Sigmoid colon (tissue), 7 donors: Measurements from ENCODE around the gene HIVEP3. TPM values are rescaled to one million over a fixed set of nuclear protein-coding genes. Genes with fewer than 3 reads are reported as not detected.

ENCODE experiments used
- DNase-seq: peaks from one replicate; pipeline ENCODE4 v3.0.0-alpha.2; 2019
- H3K27ac ChIP-seq, 4 donors: fragments of 200-600 bp; sonication (generic); one replicate each; pipeline ENCODE4 v1.5.1; 2016 to 2019; ENCODE audit warnings: mild to moderate bottlenecking in 1 of 4
- H3K27me3 ChIP-seq, 3 donors: fragments of 200-600 bp; sonication (generic); one replicate each; pipeline ENCODE4 v1.5.1; 2019; ENCODE audit warnings: mild to moderate bottlenecking in 1 of 3
- H3K36me3 ChIP-seq, 4 donors: fragments of 200-600 bp; sonication (generic); one replicate each; pipeline ENCODE4 v1.5.1; 2016 to 2019
- H3K4me1 ChIP-seq, 4 donors: fragments of 200-600 bp; sonication (generic); one replicate each; pipeline ENCODE4 v1.5.1; 2017 to 2019
- H3K4me3 ChIP-seq, 4 donors: fragments of 200-600 bp; sonication (generic); one replicate each; pipeline ENCODE4 v1.5.1; 2017 to 2019; ENCODE audit warnings: mild to moderate bottlenecking in 2 of 4, moderate library complexity in 1 of 4
- H3K9me3 ChIP-seq, 4 donors: fragments of 200-600 bp in 3 of 4; sonication (generic) in 3 of 4; one replicate each; pipeline versions ENCODE4 v1.5.1 to v1.6.1; 2013 to 2019
- EP300 ChIP-seq, 4 donors: sonication (generic); formaldehyde crosslinking; IDR thresholded peaks; one replicate each; pipeline ENCODE4 v1.6.1; 2017; ENCODE audit warnings: antibody characterized with exemption in 4 of 4
- POLR2A ChIP-seq, 2 donors: fragments of 450-650 bp; IDR thresholded peaks; one replicate each; pipeline ENCODE4 v1.6.1; 2016; ENCODE audit warnings: antibody characterized with exemption in 2 of 2, mild to moderate bottlenecking in 2 of 2, moderate library complexity in 2 of 2
- POLR2AphosphoS5 ChIP-seq, 4 donors: sonication (generic); formaldehyde crosslinking; IDR thresholded peaks; one replicate each; pipeline ENCODE4 v1.6.1; 2017; ENCODE audit warnings: antibody characterized with exemption in 4 of 4
- WGBS, 2 donors: extraction: QIAGEN DNeasy Blood & Tissue Kit; methylation state at CpG; one replicate each; pipeline ENCODE4 v1.1.7; 2013; 5-methylcytosine and 5-hydroxymethylcytosine counted together
- intact Hi-C: fragments of 100-400 bp; cut with DNase I; formaldehyde crosslinking; loops from one replicate; pipeline ENCODE4 v1.15.1; 2023
- polyA plus RNA-seq, 3 donors: library from polyadenylated mRNA; stranded (reverse); fragments of 200-250 nt; gene quantifications; one replicate each; pipeline ENCODE4 v1.2.3, GENCODE V29; 2013
- total RNA-seq, 4 donors: library from RNA; depleted of rRNA; stranded (reverse); fragments of >200 nt; gene quantifications; one replicate each; pipeline ENCODE4 v1.1.0, GENCODE V29; 2016
- TF ChIP-seq, protein P1 (sequence below), 4 experiments: fragments of 450-650 bp in 3 of 4; fragments of 200-600 bp in 1 of 4; IDR thresholded peaks; one replicate each; pipeline ENCODE4 v1.5.1; 2016 to 2019; ENCODE audit warnings: antibody characterized with exemption in 4 of 4, mild to moderate bottlenecking in 3 of 4, moderate library complexity in 2 of 4
- donor health status: healthy with polysubstance abuse.
- donor health status: Bipolar disorder and iron deficiency.
- donor health status: healthy.

HIVEP3 gene
- total and polyA plus RNA-seq, 7 donors = 1.4 to 7.8 (median 3.2) TPM

DNA sequence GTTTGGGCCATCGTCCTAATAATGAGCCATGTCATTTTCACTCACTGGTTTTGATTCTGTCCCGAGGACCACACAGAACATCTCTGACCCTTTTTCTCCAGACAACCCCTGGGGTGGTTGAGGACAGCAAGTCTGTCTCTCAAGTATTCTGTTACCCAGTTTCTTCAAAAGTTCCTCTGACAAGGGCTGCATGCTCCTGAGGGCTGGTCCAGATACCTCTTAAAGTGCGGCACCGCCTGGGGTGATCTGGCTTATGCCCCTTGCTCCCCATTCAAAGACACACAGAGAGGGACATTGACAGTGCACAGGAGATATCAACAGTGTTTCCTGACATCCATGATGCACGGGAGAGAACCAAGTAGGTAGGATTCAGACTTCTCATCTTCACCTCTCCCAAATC, 301.4 kb downstream of the HIVEP3 start:
- WGBS, 2 donors = 76 to 82% methylated on average over 5 of the region's 5 CpGs
- no peaks in the 10 kb centered on the region for H3K4me1 ChIP-seq
- no peak for TF ChIP-seq POLR2A (IDR thresholded peaks at IDR 0.05)
- no peaks in the 10 kb centered on the region for H3K36me3 ChIP-seq
- H3K9me3 ChIP-seq = no peaks in the 10 kb centered on the region
- no peak for DNase-seq
- intact Hi-C loops = no loop called here
- no peak overlapping the region for H3K4me3 ChIP-seq
- H3K27me3 ChIP-seq = no peaks in the 10 kb centered on the region
- H3K27ac ChIP-seq = no peak overlapping the region

DNA sequence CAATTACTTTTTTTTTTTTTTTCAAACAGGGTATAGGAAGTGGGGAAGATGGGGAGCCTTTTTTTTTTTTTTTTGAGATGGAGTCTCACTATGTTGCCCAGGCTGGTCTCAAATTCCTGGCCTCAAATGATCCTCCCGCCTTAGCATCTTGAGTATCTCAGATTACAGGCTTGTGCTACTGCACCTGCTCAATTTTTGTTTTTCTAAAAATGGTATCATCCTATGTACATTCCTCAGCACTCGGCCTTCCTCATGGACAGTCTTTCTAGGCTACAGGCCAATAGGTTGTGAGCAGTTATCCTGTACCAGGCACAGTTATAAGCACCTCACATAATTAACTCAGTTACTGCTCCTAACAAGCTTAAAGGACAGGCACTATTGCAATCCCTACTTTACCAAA, 302.2 kb downstream of the HIVEP3 start:
- intact Hi-C loops = no loop called here
- Histone ChIP-seq H3K4me3 (no peak overlapping the region), H3K27me3 (no peaks in the 10 kb centered on the region), H3K9me3 (no peaks in the 10 kb centered on the region), H3K4me1 (no peaks in the 10 kb centered on the region), H3K27ac (no peak overlapping the region), H3K36me3 (no peaks in the 10 kb centered on the region)
- 92 to 96% methylated on average over 2 of the region's 2 CpGs for WGBS, 2 donors
- TF ChIP-seq EP300 (IDR thresholded peaks at IDR 0.05) = no peak
- no peak for TF ChIP-seq POLR2AphosphoS5 (IDR thresholded peaks at IDR 0.05)
- TF ChIP-seq, protein P1, sequence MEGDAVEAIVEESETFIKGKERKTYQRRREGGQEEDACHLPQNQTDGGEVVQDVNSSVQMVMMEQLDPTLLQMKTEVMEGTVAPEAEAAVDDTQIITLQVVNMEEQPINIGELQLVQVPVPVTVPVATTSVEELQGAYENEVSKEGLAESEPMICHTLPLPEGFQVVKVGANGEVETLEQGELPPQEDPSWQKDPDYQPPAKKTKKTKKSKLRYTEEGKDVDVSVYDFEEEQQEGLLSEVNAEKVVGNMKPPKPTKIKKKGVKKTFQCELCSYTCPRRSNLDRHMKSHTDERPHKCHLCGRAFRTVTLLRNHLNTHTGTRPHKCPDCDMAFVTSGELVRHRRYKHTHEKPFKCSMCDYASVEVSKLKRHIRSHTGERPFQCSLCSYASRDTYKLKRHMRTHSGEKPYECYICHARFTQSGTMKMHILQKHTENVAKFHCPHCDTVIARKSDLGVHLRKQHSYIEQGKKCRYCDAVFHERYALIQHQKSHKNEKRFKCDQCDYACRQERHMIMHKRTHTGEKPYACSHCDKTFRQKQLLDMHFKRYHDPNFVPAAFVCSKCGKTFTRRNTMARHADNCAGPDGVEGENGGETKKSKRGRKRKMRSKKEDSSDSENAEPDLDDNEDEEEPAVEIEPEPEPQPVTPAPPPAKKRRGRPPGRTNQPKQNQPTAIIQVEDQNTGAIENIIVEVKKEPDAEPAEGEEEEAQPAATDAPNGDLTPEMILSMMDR (IDR thresholded peaks at IDR 0.05) = no peak
- no peak for TF ChIP-seq POLR2A (IDR thresholded peaks at IDR 0.05)
- no peak for DNase-seq

DNA sequence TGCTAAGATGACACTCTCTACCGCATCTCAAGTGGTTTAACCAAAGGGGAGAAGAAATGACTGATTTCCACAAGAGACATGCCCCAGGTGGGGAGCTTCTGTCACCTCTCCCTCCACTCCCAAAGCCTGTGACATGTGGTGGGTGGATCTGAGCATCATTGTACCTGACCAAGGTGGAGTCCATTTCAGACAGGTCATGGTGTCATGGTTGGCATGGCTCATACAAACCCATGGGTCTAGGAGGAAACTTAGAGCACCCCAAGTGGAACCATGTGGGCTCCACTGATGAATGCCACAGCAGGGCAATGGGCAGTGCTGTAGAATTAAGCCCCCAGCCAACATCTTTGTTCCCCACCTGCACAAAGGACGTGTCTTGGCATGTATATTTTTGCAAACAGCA, 302.7 kb downstream of the HIVEP3 start:
- Histone ChIP-seq H3K9me3 (no peaks in the 10 kb centered on the region), H3K4me3 (no peak overlapping the region), H3K27ac (no peak overlapping the region), H3K36me3 (no peaks in the 10 kb centered on the region), H3K4me1 (no peaks in the 10 kb centered on the region), H3K27me3 (no peaks in the 10 kb centered on the region)
- WGBS, 2 donors = 92 to 95% methylated on average over 2 of the region's 2 CpGs
- TF ChIP-seq POLR2AphosphoS5 (IDR thresholded peaks at IDR 0.05) (no peak), EP300 (IDR thresholded peaks at IDR 0.05) (no peak), POLR2A (IDR thresholded peaks at IDR 0.05) (no peak)
- TF ChIP-seq, protein P1 (IDR thresholded peaks at IDR 0.05) = no peak
- intact Hi-C loops = no loop called here
- DNase-seq = no peak

DNA sequence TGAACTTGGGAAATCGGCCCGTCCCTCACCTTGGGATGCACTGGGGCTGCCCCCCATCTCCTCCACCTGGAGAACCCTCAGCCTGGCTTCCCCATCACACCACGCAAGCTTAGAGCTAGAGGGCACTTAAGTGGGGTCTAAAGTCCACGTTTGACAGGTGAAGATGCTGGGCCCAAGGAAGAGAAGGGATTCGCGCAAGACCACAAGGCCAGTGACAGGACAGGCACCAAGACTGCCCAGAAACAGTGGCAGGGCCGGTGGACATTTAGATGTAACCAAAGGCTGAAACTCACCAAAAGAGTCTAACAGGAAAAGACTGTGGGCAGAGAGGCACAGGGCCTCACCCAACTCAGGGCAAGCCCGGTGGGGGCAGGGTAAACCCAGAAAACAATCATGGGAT, 303.4 kb downstream of the HIVEP3 start:
- Histone ChIP-seq H3K4me1 (no peaks in the 10 kb centered on the region), H3K9me3 (no peaks in the 10 kb centered on the region), H3K27ac (no peak overlapping the region), H3K4me3 (no peak overlapping the region), H3K27me3 (no peaks in the 10 kb centered on the region), H3K36me3 (no peaks in the 10 kb centered on the region)
- WGBS, 2 donors = 90 to 92% methylated on average over 8 of the region's 8 CpGs
- TF ChIP-seq, protein P1 (IDR thresholded peaks at IDR 0.05) = no peak
- no peak for TF ChIP-seq POLR2AphosphoS5 (IDR thresholded peaks at IDR 0.05)
- no peak for TF ChIP-seq EP300 (IDR thresholded peaks at IDR 0.05)
- no peak for TF ChIP-seq POLR2A (IDR thresholded peaks at IDR 0.05)
- DNase-seq = no peak
- intact Hi-C loops = no loop called here

DNA sequence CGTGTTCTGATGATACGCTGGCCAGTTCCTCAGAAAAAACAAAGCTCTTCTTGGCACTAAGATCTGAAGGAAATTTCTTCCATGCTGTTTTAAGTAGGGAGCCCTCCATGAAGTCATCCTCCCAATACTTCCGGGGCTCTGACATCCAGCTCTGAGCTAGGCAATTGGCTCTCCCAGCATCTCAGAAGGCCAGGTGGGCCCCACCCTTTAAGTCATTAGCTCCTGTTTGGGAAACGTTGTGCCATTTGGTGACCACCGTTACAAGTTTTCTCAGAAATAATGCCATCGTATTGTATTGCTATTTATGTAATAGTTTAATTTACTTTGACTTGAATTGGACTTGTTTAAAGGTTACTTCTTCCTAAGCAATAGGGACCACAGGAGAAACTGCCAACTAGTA, 303.9 kb downstream of the HIVEP3 start:
- DNase-seq = no peak
- Histone ChIP-seq H3K36me3 (no peaks in the 10 kb centered on the region), H3K27ac (no peak overlapping the region), H3K4me3 (no peak overlapping the region), H3K9me3 (no peaks in the 10 kb centered on the region), H3K27me3 (no peaks in the 10 kb centered on the region), H3K4me1 (no peaks in the 10 kb centered on the region)
- TF ChIP-seq POLR2A (IDR thresholded peaks at IDR 0.05) (no peak), POLR2AphosphoS5 (IDR thresholded peaks at IDR 0.05) (no peak), EP300 (IDR thresholded peaks at IDR 0.05) (no peak)
- TF ChIP-seq, protein P1 (IDR thresholded peaks at IDR 0.05) = no peak
- 87 to 90% methylated on average over 6 of the region's 6 CpGs for WGBS, 2 donors
- intact Hi-C loops = no loop called here
